HCT116 (cell line): ENCODE results near the gene DCHS1. TPM values are rescaled to one million over a fixed set of nuclear protein-coding genes. Genes with fewer than 3 reads are reported as not detected.
A peak's percentile ranks its signal among the peaks of the same experiment; 100 is the strongest.

ENCODE experiments used
- ATAC-seq: fragments of 200-7000 bp; cut with Tn5 transposase; 2 replicates; pipeline ENCODE4 v1.9.1; 2020; ENCODE audit warnings: mild to moderate bottlenecking, moderate library complexity
- BruUV-seq: library from RNA; stranded (reverse); fragments of 400-500 nt; replicated peaks from 2 replicates; lab custom pipeline; 2021; lab: Mats Ljungman, UMichigan
- CTCF ChIA-PET: fragments of 300-600 bp; sonication (Branson Sonifier 250); formaldehyde crosslinking; loops from one replicate; lab custom pipeline; 2021; ENCODE audit warnings: antibody characterized with exemption; lab: Charles Lee
- POLR2A ChIA-PET: fragments of 300-600, 350-600 bp; sonication (Branson Sonifier 250); formaldehyde crosslinking; loops from one replicate; lab custom pipeline; 2021; ENCODE audit warnings: antibody characterized with exemption; lab: Charles Lee
- RAD21 ChIA-PET, 2 experiments: fragments of 300-600 bp; sonication (Branson Sonifier 250); formaldehyde crosslinking; loops; one replicate each; lab custom pipeline; 2023; ENCODE audit warnings: low total read pairs in 2 of 2; ENCODE audit not compliant: uncharacterized antibody in 2 of 2, unreplicated experiment in 2 of 2, low non-redundant PET in 1 of 2; lab: Charles Lee
- DNase-seq: peaks from one replicate; pipeline ENCODE4 v3.0.0-alpha.2; 2010; ENCODE audit warnings: low read depth, low spot score
- H2AFZ ChIP-seq: fragments of 200-600 bp; shearing (Covaris generic), sonication (generic); 2 replicates; pipeline ENCODE4 v1.6.1; 2017; ENCODE audit warnings: low read depth, mixed run types, mixed read lengths, antibody characterized with exemption, low read length; ENCODE audit not compliant: poor library complexity, severe bottlenecking
- H3K27ac ChIP-seq: 2 replicates; pipeline ENCODE4 v1.5.1; 2012; ENCODE audit warnings: low read depth, low read length
- H3K27me3 ChIP-seq: fragments of 200-600 bp; sonication (generic); 2 replicates; pipeline ENCODE4 v1.6.1; 2016; ENCODE audit warnings: mixed run types, low read length, mixed read lengths; ENCODE audit not compliant: insufficient read depth
- H3K36me3 ChIP-seq, 2 experiments: fragments of 200-500 bp in 1 of 2; fragments of 200-600 bp in 1 of 2; sonication (Bioruptor generic) in 1 of 2; sonication (generic) in 1 of 2; 2 replicates each; pipeline versions ENCODE4 v1.5.1 to v1.6.1; 2014 to 2016; ENCODE audit warnings: low read length in 2 of 2, inconsistent platforms in 1 of 2, mixed read lengths in 1 of 2, mixed run types in 1 of 2; ENCODE audit not compliant: insufficient read depth in 2 of 2, control insufficient read depth in 1 of 2
- H3K4me1 ChIP-seq, 2 experiments: fragments of 200-600 bp in 1 of 2; sonication (generic) in 1 of 2; 2 replicates each; pipeline versions ENCODE4 v1.5.1 to v1.6.1; 2012 to 2017; ENCODE audit warnings: low read length in 2 of 2, inconsistent platforms in 1 of 2, mild to moderate bottlenecking in 1 of 2, mixed read lengths in 1 of 2, mixed run types in 1 of 2, moderate library complexity in 1 of 2; ENCODE audit not compliant: insufficient read depth in 2 of 2, control insufficient read depth in 1 of 2
- H3K4me2 ChIP-seq: fragments of 200-600 bp; sonication (generic); 2 replicates; pipeline ENCODE4 v1.6.1; 2017; ENCODE audit warnings: mixed run types, low read length, mixed read lengths
- H3K4me3 ChIP-seq, 2 experiments: fragments of 200-600 bp in 1 of 2; sonication (generic) in 1 of 2; replicated peaks in 1 of 2; 2 replicates each; pipeline ENCODE4 v1.5.1; 2011 to 2016; ENCODE audit warnings: low read length in 2 of 2, control low read depth in 1 of 2, low read depth in 1 of 2, mild to moderate bottlenecking in 1 of 2, mixed read lengths in 1 of 2, mixed run types in 1 of 2
- H3K79me2 ChIP-seq: fragments of 200-600 bp; sonication (generic); 2 replicates; pipeline ENCODE4 v1.6.1; 2017; ENCODE audit warnings: mild to moderate bottlenecking, mixed run types, low read length, moderate library complexity, mixed read lengths; ENCODE audit not compliant: insufficient read depth
- H3K9ac ChIP-seq: fragments of 200-600 bp; sonication (generic); 2 replicates; pipeline ENCODE4 v1.6.1; 2016; ENCODE audit warnings: low read length, mixed read lengths
- H3K9me2 ChIP-seq: fragments of 200-600 bp; sonication (generic), shearing (Covaris generic); 2 replicates; pipeline ENCODE4 v1.6.1; 2017; ENCODE audit warnings: mixed run types, mild to moderate bottlenecking, moderate library complexity; ENCODE audit not compliant: insufficient read depth
- H3K9me3 ChIP-seq, 2 experiments: fragments of 200-500 bp in 1 of 2; fragments of 200-600 bp in 1 of 2; sonication (Bioruptor generic) in 1 of 2; sonication (generic) in 1 of 2; 2 replicates each; pipeline ENCODE4 v1.6.1; 2014 to 2017; ENCODE audit warnings: low read length in 2 of 2, mixed read lengths in 2 of 2, inconsistent platforms in 1 of 2, low read depth in 1 of 2, mild to moderate bottlenecking in 1 of 2, mixed run types in 1 of 2, moderate library complexity in 1 of 2; ENCODE audit not compliant: control insufficient read depth in 1 of 2, insufficient read depth in 1 of 2
- H4K20me1 ChIP-seq: fragments of 200-600 bp; sonication (generic), shearing (Covaris generic); 2 replicates; pipeline ENCODE4 v1.6.1; 2017; ENCODE audit warnings: mixed run types, mild to moderate bottlenecking, moderate library complexity; ENCODE audit not compliant: insufficient read depth
- ATF3 ChIP-seq: IDR thresholded peaks from 2 replicates; pipeline ENCODE4 v1.6.1; 2012
- CEBPB ChIP-seq: IDR thresholded peaks from 2 replicates; pipeline ENCODE4 v1.6.1; 2012; ENCODE audit warnings: low read depth
- CTCF ChIP-seq, 3 experiments: fragments of 200-600 bp in 1 of 3; sonication (generic) in 1 of 3; IDR thresholded peaks in 2 of 3; conservative IDR thresholded peaks in 1 of 3; 2 replicates each; pipeline ENCODE4 v1.5.1; 2012 to 2017; ENCODE audit warnings: low read depth in 2 of 3, low read length in 2 of 3, antibody characterized with exemption in 1 of 3, borderline replicate concordance in 1 of 3, control low read depth in 1 of 3, mild to moderate bottlenecking in 1 of 3, mixed read lengths in 1 of 3, mixed run types in 1 of 3, moderate library complexity in 1 of 3; ENCODE audit not compliant: insufficient read depth in 1 of 3
- EGR1 ChIP-seq: IDR thresholded peaks from 2 replicates; pipeline ENCODE4 v1.6.1; 2012; ENCODE audit warnings: low read depth
- ELF1 ChIP-seq: IDR thresholded peaks from 2 replicates; pipeline ENCODE4 v1.6.1; 2012; ENCODE audit warnings: low read depth, borderline replicate concordance
- EZH2 ChIP-seq: fragments of 200-600 bp; sonication (generic); IDR thresholded peaks from 2 replicates; pipeline ENCODE4 v1.6.1; 2017; ENCODE audit warnings: antibody characterized with exemption, mixed run types
- JUND ChIP-seq: IDR thresholded peaks from 2 replicates; pipeline ENCODE4 v1.6.1; 2012
- MAX ChIP-seq: IDR thresholded peaks from 2 replicates; pipeline ENCODE4 v1.6.1; 2012
- POLR2A ChIP-seq: IDR thresholded peaks from 2 replicates; pipeline ENCODE4 v1.7.0; 2011; ENCODE audit warnings: borderline replicate concordance; ENCODE audit not compliant: insufficient read depth, insufficient read length; ENCODE audit errors: extremely low read depth
- POLR2AphosphoS5 ChIP-seq: IDR thresholded peaks from 2 replicates; pipeline ENCODE4 v1.6.1; 2011; ENCODE audit warnings: mild to moderate bottlenecking, low read depth, low read length, moderate library complexity
- SIN3A ChIP-seq: IDR thresholded peaks from 2 replicates; pipeline ENCODE4 v1.6.1; 2012; ENCODE audit warnings: low read depth
- SP1 ChIP-seq: IDR thresholded peaks from 2 replicates; pipeline ENCODE4 v1.6.1; 2012; ENCODE audit warnings: low read depth
- SRF ChIP-seq: IDR thresholded peaks from 2 replicates; pipeline ENCODE4 v1.6.1; 2012; ENCODE audit warnings: low read depth
- TCF7L2 ChIP-seq: IDR thresholded peaks from 2 replicates; pipeline ENCODE4 v1.7.0; 2011; ENCODE audit warnings: borderline replicate concordance, inconsistent platforms; ENCODE audit not compliant: insufficient read depth, insufficient read length; ENCODE audit errors: extremely low read depth
- ZNF274 ChIP-seq: fragments of 200-500 bp; sonication (Bioruptor generic); IDR thresholded peaks from 2 replicates; pipeline ENCODE4 v1.6.1; 2014; ENCODE audit warnings: mild to moderate bottlenecking, low read depth, low read length, inconsistent platforms
- intact Hi-C: fragments of 100-400 bp; cut with micrococcal nuclease; formaldehyde crosslinking; loops from 2 replicates; pipeline ENCODE4 v1.10.0; 2022
- total RNA-seq: library from RNA; stranded (reverse); gene quantifications from one replicate; pipeline ENCODE4 v1.2.1, GENCODE V29; 2021; ENCODE audit not compliant: unreplicated experiment
- TF ChIP-seq, protein P1 (sequence below): IDR thresholded peaks from 2 replicates; pipeline ENCODE4 v1.6.1; 2011; ENCODE audit warnings: mild to moderate bottlenecking, low read length, moderate library complexity; ENCODE audit not compliant: insufficient replicate concordance; ENCODE audit errors: extremely low read depth

DCHS1 gene
- total RNA-seq, 1 experiment from 2014 or later: 0.30 TPM

DNA sequence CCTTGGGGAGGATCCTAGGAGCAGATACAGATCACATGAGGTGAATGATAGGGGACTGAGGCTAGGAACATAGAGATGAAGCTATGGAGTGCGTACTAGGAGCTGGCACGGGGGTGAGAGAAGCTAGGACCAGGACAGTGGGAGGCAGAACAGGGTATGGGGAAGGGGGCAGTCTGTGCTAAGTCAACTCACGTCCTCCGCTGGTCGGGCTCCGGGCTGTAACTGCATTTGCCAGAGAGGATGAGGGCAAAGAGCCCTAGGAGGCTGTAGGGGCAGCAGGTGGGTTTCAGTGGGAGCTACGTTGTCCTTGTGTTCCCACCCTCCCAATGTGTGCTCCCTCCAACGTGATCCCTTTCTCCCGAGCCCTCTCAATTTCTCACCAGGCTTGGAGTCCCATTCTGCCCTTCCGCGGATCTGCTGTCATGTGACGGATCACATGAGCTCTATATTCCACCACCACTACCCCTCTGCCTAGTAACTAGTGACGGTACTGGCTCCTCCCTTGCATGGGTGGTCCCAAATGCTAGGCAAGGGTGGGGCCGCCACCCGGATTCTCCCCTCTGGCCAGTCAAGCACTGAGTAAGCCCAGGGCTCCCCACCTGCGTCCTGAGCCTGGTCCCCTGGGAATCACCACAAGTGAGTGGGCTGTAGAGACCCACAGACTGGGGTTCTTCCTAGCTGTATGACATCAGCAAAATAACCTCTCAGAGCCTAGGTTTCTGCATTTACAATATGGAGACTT, 36.4 kb downstream of the DCHS1 start, which contains the start of gene TPP1:
Gene TPP1, minus strand, starts transcription at position 419 of the 742 bp plus-strand sequence. Its CDS starts 22 bp downstream, at position 397.
- TF ChIP-seq CEBPB (no peak), SIN3A (peak; percentile 84), ATF3 (no peak), TCF7L2 (no peak), CTCF (IDR thresholded peaks at IDR 0.05 in 2 of 3, conservative IDR thresholded peaks at IDR 0.05 in 1 of 3; ENCODE audit: borderline replicate concordance in 1 of 3, insufficient read depth in 1 of 3, low read depth in 2 of 3, low read length in 2 of 3) (no peak), SP1 (peak; percentile 52), ELF1 (no peak; the same call in 1 of the 2 replicates), SRF (no peak), ZNF274 (no peak), POLR2A (peak; percentile 31), EZH2 (no peak), MAX (peak; percentile 56), JUND (no peak), EGR1 (no peak), POLR2AphosphoS5 (peak; percentile 80)
- TF ChIP-seq, protein P1, sequence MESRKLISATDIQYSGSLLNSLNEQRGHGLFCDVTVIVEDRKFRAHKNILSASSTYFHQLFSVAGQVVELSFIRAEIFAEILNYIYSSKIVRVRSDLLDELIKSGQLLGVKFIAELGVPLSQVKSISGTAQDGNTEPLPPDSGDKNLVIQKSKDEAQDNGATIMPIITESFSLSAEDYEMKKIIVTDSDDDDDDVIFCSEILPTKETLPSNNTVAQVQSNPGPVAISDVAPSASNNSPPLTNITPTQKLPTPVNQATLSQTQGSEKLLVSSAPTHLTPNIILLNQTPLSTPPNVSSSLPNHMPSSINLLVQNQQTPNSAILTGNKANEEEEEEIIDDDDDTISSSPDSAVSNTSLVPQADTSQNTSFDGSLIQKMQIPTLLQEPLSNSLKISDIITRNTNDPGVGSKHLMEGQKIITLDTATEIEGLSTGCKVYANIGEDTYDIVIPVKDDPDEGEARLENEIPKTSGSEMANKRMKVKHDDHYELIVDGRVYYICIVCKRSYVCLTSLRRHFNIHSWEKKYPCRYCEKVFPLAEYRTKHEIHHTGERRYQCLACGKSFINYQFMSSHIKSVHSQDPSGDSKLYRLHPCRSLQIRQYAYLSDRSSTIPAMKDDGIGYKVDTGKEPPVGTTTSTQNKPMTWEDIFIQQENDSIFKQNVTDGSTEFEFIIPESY: no peak
- ChIA-PET POLR2A (interaction anchor here (1.0 to 1.6 kb wide), 6 partner anchors 9 to 240 kb away, joined by 3 to 5 read pairs (median 3); partner anchors contain the start of gene MRPL17), CTCF (interaction anchor here (1.0 to 1.5 kb wide), 4 partner anchors 49 to 231 kb away, joined by 3 to 4 read pairs (median 3); partner anchors contain the start of gene MRPL17), RAD21 (no interaction called here)
- Histone ChIP-seq H3K4me1 (peaks cover 5 to 15% of the 10 kb centered on the region in 2 experiments; a peak in 3 of 4 replicates), H3K9me3 (no peaks in the 10 kb centered on the region), H3K4me3 (peak within 1 kb of the TSS; percentile 74 to 96), H3K27ac (peak within 1 kb of the TSS; percentile 36; the same call in 1 of the 2 replicates), H3K4me2 (peak within 1 kb of the TSS; percentile 77), H3K79me2 (peaks cover 11% of the 10 kb centered on the region; the same call in 1 of the 2 replicates), H3K9me2 (no peaks in the 10 kb centered on the region), H3K36me3 (peaks cover 0 to 4% of the 10 kb centered on the region in 2 experiments; a peak in 1 of 4 replicates), H4K20me1 (no peaks in the 10 kb centered on the region), H2AFZ (peak within 1 kb of the TSS; percentile 66), H3K27me3 (no peaks in the 10 kb centered on the region), H3K9ac (peak within 1 kb of the TSS; percentile 64)
- intact Hi-C loops: no loop called here
- DNase-seq (peak; percentile 90), ATAC-seq (peak; percentile 99)
- TSS peak; percentile 58 for BruUV-seq
